Measurements from ENCODE around the gene YPEL1. TPM values are rescaled to one million over a fixed set of nuclear protein-coding genes. Genes with fewer than 3 reads are reported as not detected.

Gene YPEL1
- total and polyA plus RNA-seq, 2 of the 8 experiments (the other 6 are each of a cell fraction or from before 2014, with no cell fraction given): 6.0 to 6.7 TPM

DNA sequence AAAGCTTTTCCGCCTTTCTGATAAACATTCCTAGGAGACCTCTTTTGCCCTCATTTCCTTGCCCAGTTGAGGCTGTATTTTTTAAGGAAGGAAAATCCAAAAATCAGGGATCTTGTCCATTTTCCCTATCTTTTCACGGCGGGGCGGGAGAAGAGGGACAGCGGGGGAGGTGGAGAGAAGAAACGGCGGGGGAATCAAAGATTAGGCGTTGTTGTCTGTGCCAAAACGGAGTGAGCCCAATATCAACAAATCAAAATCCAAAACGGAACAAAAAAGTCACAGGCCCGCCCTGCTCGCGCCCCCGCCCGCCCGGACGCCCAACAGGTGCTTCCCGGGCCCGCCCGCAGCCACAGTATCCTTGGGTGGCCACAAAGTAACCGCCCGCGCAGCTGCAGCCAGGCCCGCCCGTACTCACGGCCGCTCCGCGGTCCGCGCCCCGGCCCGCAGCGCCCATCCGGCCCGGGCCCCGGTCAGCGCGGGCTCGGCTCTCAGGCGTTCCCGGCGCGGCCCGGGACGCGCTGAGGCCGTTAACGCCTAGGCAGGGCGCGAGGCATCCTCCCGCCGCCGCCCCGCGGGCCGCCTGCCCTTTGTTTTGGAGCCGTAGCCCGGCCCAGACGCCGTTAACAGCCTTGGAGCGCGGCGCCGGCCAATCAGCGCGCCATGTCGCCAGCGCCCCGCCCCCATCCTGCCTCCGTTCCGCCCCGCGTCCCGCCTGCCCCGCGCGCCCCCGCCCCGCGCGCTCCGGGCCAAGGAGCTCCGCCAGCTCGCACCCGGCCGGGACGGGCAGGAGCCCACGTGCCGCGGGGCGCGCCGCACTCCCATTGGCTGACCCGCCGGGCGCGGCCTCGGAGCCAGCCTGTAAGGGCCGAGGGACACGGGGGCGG lies at the start of gene YPEL1 (continued):
- TF ChIP-seq, protein P1, sequence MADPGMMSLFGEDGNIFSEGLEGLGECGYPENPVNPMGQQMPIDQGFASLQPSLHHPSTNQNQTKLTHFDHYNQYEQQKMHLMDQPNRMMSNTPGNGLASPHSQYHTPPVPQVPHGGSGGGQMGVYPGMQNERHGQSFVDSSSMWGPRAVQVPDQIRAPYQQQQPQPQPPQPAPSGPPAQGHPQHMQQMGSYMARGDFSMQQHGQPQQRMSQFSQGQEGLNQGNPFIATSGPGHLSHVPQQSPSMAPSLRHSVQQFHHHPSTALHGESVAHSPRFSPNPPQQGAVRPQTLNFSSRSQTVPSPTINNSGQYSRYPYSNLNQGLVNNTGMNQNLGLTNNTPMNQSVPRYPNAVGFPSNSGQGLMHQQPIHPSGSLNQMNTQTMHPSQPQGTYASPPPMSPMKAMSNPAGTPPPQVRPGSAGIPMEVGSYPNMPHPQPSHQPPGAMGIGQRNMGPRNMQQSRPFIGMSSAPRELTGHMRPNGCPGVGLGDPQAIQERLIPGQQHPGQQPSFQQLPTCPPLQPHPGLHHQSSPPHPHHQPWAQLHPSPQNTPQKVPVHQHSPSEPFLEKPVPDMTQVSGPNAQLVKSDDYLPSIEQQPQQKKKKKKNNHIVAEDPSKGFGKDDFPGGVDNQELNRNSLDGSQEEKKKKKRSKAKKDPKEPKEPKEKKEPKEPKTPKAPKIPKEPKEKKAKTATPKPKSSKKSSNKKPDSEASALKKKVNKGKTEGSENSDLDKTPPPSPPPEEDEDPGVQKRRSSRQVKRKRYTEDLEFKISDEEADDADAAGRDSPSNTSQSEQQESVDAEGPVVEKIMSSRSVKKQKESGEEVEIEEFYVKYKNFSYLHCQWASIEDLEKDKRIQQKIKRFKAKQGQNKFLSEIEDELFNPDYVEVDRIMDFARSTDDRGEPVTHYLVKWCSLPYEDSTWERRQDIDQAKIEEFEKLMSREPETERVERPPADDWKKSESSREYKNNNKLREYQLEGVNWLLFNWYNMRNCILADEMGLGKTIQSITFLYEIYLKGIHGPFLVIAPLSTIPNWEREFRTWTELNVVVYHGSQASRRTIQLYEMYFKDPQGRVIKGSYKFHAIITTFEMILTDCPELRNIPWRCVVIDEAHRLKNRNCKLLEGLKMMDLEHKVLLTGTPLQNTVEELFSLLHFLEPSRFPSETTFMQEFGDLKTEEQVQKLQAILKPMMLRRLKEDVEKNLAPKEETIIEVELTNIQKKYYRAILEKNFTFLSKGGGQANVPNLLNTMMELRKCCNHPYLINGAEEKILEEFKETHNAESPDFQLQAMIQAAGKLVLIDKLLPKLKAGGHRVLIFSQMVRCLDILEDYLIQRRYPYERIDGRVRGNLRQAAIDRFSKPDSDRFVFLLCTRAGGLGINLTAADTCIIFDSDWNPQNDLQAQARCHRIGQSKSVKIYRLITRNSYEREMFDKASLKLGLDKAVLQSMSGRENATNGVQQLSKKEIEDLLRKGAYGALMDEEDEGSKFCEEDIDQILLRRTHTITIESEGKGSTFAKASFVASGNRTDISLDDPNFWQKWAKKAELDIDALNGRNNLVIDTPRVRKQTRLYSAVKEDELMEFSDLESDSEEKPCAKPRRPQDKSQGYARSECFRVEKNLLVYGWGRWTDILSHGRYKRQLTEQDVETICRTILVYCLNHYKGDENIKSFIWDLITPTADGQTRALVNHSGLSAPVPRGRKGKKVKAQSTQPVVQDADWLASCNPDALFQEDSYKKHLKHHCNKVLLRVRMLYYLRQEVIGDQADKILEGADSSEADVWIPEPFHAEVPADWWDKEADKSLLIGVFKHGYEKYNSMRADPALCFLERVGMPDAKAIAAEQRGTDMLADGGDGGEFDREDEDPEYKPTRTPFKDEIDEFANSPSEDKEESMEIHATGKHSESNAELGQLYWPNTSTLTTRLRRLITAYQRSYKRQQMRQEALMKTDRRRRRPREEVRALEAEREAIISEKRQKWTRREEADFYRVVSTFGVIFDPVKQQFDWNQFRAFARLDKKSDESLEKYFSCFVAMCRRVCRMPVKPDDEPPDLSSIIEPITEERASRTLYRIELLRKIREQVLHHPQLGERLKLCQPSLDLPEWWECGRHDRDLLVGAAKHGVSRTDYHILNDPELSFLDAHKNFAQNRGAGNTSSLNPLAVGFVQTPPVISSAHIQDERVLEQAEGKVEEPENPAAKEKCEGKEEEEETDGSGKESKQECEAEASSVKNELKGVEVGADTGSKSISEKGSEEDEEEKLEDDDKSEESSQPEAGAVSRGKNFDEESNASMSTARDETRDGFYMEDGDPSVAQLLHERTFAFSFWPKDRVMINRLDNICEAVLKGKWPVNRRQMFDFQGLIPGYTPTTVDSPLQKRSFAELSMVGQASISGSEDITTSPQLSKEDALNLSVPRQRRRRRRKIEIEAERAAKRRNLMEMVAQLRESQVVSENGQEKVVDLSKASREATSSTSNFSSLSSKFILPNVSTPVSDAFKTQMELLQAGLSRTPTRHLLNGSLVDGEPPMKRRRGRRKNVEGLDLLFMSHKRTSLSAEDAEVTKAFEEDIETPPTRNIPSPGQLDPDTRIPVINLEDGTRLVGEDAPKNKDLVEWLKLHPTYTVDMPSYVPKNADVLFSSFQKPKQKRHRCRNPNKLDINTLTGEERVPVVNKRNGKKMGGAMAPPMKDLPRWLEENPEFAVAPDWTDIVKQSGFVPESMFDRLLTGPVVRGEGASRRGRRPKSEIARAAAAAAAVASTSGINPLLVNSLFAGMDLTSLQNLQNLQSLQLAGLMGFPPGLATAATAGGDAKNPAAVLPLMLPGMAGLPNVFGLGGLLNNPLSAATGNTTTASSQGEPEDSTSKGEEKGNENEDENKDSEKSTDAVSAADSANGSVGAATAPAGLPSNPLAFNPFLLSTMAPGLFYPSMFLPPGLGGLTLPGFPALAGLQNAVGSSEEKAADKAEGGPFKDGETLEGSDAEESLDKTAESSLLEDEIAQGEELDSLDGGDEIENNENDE (IDR thresholded peaks at IDR 0.05; ENCODE audit: insufficient replicate concordance, low read length): no peak
- TF ChIP-seq, protein P2, sequence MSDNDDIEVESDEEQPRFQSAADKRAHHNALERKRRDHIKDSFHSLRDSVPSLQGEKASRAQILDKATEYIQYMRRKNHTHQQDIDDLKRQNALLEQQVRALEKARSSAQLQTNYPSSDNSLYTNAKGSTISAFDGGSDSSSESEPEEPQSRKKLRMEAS (IDR thresholded peaks at IDR 0.05): peak; percentile 94
- TF ChIP-seq POU5F1 (IDR thresholded peaks at IDR 0.05; ENCODE audit: low read depth, low read length) (no peak), KDM1A (IDR thresholded peaks at IDR 0.05; ENCODE audit: borderline replicate concordance, low read length) (no peak), RAD21 (IDR thresholded peaks at IDR 0.05 in 1 of 2, conservative IDR thresholded peaks at IDR 0.05 in 1 of 2; ENCODE audit: low read depth in 2 of 2, low read length in 2 of 2) (no peak), SAP30 (IDR thresholded peaks at IDR 0.05; ENCODE audit: insufficient read depth, insufficient replicate concordance, low read length) (no peak), CEBPB (IDR thresholded peaks at IDR 0.05; ENCODE audit: low read depth, low read length) (no peak), HDAC2 (IDR thresholded peaks at IDR 0.05; ENCODE audit: borderline replicate concordance in 1 of 2, low read depth in 2 of 2, low read length in 2 of 2) (0 out of 4 replicates have a peak, but pooled peaks of 1 of the 2 experiments have one; percentile 18)

Measured in H1 (cell line).